Stimulated activated CD8-positive, alpha-beta memory T cell treated with anti-CD3 and anti-CD28 coated beads, Interleukin-12 subunit alpha, Interleukin-12 subunit beta, amount 100 ng/mL, for 4 hours (primary cell): ENCODE data around the gene FBXO31.
"Not testable (repeated sequence)": the region's sequence is repeated elsewhere in the genome, so short reads cannot be mapped to it uniquely, and the experiment has no call there.

Experiments used
- DNase-seq: peaks from one replicate; pipeline ENCODE4 v3.0.0-alpha.2; 2020; ENCODE audit warnings: low read depth

The FBXO31 gene

DNA sequence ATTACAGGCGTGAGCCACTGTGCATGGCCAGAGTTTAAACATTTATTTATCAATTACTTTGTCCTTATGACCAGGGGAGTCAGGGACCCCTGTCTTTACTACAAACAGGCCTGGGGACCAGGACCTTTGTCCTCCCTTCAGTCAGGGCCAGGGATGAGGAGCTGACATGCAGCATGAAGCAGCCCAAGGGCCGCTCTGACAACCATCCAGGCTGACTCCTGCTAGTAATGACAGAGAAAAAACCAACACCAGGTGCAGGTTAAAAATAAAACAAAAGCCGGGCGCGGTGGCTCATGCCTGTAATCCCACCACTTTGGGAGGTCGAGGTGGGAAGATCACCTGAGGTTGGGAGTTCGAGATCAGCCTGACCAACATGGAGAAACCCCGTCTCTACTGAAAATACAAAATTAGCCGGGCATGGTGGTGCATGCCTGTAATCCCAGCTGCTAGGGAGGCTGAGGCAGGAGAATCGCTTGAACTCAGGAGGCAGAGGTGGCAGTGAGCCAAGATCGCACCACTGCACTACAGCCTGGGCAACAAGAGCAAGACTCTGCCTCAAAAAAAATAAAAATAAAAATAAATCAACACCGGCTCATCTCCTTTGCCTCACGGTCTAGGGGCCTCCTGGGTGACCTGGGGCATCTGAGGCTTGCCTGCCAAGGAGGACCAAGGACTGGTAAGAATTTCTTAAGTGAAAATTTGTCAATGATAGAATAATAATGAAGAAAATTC lies 20.6 kb downstream of the FBXO31 start:
- DNase-seq = not testable (repeated sequence)

DNA sequence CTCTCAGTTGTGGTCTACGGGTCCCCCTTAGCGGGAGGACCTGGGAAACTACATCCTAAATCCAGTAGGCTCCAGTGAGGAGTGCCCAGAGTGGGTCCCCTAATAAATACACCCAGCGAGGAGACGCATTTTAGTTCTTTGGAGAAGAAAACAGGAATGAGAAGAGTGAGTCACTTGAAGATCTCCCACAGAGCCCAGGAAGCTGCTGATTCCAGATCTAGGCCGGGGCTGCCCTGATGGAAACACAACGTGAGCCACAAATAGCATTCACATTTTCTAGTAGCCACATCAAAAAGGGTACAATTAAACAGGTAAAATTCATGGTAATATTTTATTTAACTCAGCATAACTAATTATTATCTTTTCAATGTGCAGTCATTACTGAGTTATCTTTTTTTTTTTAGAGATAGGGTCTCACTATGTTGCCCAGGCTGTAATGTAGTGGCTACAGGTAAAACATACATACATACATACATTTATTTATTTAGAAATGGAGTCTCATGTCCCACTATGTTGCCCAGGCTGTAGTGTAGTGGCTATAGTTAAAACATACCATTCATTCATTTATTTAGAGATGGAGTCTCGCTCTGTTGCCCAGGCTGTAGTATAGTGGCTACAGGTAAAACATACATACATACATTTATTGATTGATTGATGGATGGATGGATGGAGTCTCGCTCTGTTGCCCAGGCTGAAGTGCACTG lies 21.5 kb downstream of the FBXO31 start:
- DNase-seq = no peak

DNA sequence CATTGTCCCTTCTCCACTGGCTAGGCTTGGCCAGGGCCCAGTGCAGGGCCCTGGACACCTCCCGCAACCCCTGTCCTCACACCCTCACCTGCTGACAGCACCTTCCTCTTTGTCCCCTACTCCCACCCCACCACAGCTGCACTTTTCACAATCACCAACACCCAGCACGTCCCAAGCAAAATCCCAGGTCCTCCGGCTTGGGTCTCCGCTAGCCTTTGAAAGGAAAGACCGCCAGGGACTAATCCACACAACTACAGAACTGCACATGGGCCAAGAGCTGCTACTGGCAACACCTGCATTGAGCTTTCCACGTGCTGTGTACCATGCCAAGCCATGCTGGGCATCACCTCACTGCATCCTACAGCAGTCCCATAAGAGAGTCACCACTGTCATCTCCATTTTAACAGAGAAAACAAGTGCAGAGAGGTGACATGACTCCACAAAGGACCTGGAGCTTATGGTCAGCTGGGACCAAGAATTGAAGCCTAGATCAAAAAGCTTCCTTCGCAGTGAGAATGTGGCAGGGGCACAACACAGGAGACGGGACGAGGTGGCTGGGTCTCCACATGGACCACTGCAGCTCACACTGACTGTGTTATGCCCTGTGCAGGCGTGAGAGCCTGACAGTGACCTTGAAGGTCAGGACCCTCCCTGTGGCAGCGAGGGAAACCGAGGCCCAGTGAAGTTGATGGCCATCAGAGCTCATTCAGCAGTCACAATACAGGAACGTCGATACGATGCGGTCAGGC lies 22.5 kb downstream of the FBXO31 start:
- DNase-seq = no peak

DNA sequence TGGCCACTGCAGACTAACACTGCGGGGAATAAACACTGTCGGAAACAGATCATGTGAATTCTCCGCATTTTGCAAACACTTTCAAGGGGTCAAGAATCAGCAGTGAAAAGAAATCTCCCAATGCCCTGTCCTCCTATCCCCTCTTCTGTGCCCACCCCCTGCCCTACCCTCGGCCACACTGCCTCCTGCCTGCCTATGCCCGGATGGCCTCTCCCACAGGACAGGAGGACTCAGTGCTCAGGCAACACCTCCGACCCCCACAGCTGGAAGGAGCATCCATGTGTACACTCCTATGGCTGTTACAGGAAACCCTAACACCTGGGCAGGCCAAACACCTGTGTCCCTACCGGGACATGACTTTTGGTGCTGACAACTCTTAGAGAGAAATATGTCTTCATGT lies 24.5 kb downstream of the FBXO31 start:
- DNase-seq = no peak

DNA sequence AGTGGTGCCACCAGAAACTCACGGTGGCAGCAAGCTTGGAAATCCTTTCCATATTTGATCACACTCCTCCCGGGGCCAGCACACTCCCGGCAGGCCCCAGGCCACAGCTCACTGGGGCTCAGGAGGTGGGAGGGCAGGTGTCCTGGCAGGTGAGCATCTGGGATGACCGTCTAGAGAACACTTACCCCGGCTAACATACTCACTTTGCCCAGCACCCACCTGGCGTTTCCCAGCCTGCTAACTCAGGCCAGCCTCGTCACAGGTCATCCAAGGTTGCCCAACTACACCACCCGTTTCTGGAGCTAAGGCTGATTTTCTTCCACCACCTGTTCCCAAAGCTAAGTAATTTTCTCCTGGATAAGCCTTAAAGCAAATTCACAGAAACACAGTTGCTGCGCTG lies 24.9 kb downstream of the FBXO31 start:
- no peak for DNase-seq

DNA sequence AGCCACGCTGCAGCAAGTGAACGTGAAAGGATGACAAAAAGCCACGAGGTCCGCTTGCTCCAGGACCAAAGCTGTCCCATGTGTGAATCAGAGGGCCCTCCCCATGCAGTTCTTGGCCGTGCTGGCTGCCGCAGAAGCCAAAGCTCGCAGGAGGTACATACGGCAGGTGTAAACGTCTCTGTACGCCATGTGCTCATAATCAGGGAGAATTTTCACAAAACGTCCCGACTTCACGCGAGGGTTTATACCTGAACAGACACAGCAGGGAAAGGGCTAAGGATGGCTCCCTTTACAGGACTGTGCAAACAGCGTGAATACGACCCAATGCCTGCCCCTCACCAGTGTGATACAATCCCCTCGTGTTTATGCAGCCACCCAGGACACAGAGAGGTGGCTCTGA lies 25.3 kb downstream of the FBXO31 start:
- no peak for DNase-seq

DNA sequence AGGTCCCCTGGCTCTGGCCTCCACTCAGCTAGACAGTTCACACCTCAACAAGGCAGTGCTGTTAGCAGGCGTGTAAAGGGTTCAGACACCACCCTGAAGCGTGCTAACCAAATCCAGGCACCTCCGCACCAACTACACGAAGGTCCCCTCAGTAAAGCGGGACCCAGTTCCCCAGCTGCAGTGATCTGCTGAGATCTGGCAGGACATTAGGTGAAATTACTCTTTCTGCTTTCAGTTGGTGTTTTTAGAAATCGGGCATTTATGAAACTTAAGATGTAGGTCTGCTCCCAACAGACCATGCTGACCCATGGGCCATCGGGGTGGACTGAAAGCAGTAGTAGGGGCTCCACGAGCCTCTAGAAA lies 27.1 kb downstream of the FBXO31 start:
- no peak for DNase-seq

DNA sequence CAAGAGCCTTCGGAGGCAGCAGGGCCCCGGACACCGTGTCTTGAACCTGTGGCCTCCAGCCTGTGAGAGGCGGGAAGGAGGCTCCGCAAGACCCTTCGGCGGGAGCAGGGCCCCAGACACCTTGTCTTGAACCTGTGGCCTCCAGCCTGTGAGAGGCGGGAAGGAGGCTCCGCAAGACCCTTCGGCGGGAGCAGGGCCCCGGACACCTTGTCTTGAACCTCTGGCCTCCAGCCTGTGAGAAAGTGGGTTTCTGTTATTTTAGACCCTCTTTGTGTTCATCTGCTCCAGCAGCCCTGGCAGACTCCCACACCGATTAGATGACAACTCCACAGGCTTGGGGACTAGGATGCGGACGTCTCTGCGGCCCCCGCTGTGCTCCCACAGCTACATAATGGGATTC lies 30.0 kb downstream of the FBXO31 start:
- DNase-seq = no peak

DNA sequence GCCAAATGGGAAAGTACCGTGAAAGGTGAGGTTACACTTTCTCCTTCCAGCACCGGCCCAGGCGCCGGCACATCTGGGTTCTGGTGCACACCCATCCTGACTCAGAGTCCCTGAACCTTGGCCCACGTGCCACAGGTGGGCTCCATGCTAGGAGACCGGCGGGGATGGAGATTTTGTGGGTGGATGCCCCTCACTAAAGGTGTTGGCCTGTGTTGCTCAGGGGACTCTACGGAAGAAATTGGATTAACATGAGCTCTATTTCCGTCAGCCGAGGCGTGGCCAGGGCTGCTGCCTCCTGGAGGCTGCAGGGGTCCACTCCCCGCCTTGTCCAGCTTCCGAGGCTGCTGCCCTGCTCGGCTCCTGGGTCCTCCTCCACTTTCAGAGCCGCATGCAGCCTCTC lies 30.8 kb downstream of the FBXO31 start:
- DNase-seq = no peak

DNA sequence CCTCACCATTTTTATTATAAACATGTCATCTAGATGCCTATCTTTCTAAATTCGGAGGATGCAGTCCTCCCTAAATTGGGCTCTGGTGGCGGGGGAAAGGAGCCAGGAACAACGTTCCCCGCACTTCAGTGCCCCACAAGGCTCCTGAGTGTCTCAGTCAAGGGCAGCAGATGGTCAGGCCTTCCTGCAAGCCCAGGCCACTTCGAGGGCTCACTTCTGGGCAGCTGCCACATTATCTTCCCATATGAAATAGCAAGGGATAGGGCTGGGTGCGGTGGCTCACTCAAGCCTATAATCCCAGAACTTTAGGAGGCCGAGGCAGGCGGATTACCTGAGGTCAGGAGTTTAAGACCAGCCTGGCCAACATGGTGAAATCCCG lies 32.3 kb downstream of the FBXO31 start:
- DNase-seq = no peak

DNA sequence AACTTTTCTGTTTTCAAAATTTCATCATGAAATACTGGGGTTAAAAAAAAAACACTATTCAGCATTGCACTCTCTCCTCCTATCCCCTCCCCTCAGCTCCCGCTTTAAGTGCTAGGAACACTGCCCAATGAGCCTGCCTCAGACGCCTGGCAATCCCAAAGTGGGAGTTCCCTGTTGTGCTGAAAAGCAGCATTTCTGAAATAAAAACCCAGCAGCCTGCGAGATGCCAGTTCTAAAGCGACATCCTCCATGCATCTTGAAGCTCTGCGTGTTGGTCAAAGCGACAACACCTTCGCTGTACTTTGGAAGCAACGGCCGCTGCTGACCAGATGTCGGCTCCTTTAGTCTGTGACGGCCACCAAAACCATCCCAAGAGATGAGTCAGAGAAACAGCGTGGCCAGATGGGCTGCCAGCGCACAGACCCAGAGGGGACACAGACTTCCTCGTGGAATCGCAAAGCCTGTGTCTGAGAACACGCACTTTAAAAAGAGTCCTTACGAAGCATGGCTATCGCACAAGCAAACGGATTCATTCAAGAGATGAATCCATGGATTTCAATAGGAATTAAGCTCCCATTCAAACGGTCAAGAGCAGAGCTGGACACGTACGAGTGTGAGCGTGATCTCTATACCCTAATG lies 32.8 kb downstream of the FBXO31 start:
- DNase-seq = no peak

DNA sequence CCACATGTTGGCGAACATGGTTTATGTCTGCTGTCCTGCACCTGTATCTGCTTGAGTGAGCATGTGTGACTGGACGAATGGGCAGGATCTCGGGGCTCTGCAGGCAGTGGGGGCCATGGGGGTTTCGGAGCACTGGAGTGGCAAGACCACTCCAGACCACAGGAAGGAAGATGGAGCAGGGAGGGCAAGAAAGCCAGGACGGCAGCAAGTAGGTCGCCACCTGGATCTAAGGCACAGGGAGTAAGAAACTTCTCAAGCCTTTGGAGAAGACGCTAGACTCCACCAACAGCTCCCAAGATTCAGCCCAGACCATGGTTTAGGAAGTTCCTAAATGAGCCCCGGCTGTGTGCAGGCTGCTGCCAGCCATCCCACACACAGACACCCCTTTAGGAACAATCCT lies 33.5 kb downstream of the FBXO31 start:
- no peak for DNase-seq

DNA sequence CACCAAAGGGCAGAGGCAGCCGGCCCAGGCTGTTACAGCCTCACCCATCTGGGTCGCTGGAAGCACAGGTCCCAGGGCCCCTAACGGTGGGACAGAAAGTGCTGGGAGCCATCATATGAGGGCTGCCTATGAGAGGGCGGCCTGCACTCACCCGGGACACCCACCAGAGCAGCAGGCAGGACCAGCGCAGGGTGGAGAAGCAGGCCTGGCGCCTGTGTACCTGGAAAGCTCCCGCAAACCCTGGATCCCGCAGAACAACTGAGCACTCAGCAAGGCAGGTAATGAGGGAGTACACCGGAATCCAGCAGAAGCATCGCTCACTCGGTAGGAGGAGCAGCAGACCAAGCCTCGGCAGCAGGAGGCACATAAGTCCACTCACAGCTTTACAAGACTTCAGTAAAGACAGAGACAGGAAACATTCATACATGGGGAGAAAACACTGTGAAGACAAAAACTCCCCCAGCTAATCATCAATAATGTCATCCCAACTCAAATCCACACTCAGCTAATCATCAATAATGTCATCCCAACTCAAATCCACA lies 34.9 kb downstream of the FBXO31 start:
- no peak for DNase-seq

DNA sequence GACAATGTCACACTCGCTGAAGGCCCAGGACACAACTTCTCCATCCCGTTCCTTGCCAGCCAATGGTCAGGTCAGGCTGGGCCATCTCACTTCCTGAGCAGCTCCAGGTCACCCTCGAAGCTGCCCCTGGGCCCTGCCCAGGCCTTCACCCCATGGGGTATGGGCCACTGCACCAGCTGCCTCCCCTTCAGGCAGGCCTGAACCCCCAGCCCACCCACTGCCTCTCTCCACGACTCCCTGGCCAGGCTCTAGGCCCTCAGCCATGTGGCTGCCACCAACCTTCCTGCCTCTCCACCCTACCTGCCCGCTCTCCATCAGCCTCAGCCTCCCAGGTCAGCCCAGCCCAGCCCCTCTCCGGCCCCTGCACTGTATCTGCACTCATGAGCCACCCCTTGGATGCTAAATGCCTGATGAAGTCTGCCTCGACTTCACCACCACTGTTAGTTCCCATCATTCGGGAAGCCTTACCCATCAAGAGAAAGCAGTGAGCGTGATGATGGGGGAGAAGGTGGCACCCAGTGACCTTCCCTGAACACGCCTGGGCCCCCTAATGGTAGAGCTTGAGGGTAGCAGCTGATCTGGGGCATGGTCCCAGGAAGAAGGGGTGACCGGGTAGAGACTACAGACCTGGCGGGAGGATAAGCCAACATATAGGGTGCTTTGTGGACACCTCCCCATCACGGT lies 35.5 kb downstream of the FBXO31 start:
- DNase-seq = no peak

DNA sequence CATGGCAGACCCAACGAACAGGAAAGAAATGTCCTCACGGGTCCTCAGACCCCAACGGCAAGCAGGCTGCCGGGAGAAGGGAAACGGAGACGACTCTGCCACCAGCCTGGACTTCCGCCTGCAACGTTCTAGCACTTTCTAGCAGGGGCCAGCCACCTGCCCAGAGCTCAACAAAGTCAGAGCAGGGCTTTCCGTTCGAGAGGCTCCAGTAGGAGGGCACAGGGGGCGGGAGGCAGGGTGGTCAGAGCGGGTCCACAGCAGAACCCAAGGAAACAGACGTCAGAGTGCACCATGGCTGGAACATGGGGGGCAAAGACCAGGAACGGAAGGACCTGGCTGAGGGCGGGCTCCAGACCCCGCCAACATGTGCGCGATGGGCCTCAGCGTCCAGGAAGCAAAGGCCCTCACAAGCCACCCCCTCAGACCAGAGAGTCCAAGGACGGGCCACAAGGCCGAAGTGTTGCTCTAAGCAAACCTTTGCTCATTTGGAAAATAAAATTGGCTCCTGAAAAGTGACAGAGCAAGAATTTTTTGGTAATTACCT lies 37.0 kb downstream of the FBXO31 start:
- no peak for DNase-seq

DNA sequence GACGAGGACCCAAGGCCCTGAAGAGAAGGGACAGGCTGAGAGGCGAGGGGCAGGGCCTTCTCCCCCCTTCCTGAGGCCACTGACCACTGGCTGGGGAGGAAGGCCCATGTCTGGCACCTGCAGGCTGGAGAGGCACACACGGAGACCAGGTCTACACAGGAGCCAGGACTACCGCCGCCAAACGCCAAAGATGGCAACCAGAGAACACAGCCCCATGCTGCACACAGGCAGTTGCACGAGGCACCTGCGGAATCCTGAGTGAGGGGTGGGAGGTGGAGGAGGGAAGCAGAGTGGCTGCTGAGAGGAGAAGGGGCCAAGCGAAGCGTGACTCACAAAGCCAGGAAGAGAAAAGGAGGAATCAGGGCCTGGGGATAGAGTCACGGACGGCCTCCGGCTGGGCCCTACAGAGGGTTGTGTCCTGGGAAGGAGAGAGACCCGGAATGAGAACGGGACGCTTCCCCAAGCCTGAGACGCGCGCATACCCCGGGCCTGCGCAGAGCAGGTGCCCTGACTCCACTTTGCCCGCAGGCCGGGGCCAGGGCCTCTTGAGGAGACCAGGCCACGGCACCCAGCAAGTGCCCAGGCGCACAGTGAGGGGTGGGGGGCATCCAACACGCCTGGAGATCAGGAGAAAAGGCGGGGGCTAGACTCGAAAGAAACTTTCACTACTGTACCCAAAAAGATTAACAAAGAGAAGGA lies 37.7 kb downstream of the FBXO31 start:
- no peak for DNase-seq

DNA sequence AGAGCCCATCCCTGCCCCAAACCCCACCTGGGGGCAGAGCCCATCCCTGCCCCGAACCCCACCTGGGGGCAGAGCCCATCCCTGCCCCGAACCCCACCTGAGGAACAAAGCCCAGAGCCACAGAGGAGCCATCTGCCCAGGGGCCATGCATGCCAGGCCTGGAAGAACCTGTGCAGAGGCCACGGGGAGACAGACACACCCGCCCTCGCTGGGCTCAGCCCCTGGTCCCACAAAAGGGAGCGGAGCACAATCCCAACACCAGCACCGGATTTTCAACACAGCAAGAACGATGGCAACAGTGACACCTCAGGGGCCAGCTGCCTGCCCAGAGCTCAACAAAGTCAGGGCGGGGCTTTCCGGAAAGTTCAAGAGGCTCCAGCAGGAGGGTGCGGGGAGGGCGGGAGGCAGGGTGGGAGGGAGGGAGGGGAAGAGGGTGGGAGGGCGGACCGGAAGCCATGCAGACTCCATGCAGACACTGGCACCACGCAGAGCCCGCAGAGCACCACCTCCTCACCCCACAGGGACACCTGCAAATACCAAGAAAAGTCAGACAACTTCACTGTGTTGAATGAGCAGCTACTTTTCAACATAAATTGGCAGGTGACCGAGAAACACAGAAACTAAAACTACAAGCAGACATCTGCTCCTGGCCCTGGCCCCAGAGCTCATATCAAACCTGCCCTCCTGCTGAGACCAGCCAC lies 38.5 kb downstream of the FBXO31 start:
- peak; percentile 29 for DNase-seq

DNA sequence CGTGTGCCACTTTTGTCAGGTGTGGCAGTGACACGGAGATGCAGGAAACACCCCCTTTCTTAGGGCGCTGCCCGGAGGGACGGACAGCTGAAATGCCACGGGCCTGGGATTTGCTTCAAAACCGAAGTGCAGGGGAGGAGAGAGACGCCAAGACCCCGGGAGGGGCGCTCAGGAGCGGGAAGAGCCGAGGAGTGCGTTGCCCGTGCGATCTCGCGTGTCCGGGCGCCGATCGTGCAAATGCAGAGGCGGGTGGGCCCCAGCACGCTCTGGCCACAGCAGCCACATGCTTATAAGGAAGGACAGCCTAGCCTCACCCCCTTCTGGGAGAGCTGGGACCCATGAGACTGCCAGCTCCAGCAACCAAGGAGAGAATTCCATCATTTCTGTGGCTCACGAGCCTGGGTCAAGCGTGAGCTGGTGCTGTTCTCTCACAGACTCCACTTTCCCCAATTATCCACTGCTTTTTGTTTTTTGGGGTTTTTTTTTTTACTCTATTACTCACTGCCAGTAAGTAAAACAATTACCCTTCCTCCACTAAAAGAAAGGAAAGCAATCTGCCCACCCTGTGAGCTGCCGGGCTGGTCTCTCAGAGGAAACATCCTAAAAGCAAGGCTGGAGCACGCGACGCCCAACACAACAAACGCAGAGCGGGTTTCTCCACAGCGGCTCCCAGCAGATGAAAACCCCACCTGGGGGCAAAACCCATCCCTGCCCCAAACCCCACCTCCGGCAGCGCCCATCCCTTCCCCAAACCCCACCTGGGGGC lies 39.2 kb downstream of the FBXO31 start:
- DNase-seq = no peak

DNA sequence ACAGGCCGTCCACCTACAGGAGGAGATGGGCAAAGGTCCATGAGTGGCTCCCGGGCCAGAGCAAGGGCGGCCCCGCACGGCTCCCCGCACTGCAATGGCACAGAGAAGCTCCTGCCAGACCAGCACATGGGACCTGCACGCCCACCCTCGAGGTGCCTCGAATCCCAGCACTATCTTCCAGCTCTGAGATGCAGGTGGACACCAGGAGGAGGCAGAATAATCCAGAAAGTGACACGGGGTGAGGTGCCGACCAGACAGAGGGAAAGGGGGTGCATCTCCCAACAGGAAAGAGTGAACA lies 39.9 kb downstream of the FBXO31 start:
- no peak for DNase-seq
